Neural progenitor cell (in vitro differentiated cells): Measurements from ENCODE around the gene CEP104.

Experiments used
- CTCF ChIP-seq: fragments of 200-600 bp; sonication (generic); IDR thresholded peaks from 2 replicates; pipeline ENCODE4 v1.5.1; 2017; ENCODE audit warnings: antibody characterized with exemption, mild to moderate bottlenecking
- EZH2 ChIP-seq: fragments of 200-600 bp; sonication (generic); IDR thresholded peaks from 2 replicates; pipeline ENCODE4 v1.6.1; 2017; ENCODE audit warnings: antibody characterized with exemption, mild to moderate bottlenecking, moderate library complexity
- EZH2phosphoT487 ChIP-seq: fragments of 200-600 bp; sonication (generic); IDR thresholded peaks from 2 replicates; pipeline ENCODE4 v1.6.1; 2017; ENCODE audit warnings: antibody characterized with exemption

GRCh38 chr1:3879787-3880428 lies 22.9 kb upstream of the CEP104 start:
- TF ChIP-seq EZH2phosphoT487, result no peak
- TF ChIP-seq CTCF, result no peak
- no peak for TF ChIP-seq EZH2
